GM19372 (cell line): ENCODE results near the gene IL6ST.

Source experiments
- ATAC-seq: cut with Tn5 transposase; IDR thresholded peaks from one replicate; pipeline ENCODE4 v1.9.1; 2021; ENCODE audit warnings: mild to moderate bottlenecking, low read depth, moderate library complexity; ENCODE audit not compliant: unreplicated experiment

The IL6ST gene

DNA sequence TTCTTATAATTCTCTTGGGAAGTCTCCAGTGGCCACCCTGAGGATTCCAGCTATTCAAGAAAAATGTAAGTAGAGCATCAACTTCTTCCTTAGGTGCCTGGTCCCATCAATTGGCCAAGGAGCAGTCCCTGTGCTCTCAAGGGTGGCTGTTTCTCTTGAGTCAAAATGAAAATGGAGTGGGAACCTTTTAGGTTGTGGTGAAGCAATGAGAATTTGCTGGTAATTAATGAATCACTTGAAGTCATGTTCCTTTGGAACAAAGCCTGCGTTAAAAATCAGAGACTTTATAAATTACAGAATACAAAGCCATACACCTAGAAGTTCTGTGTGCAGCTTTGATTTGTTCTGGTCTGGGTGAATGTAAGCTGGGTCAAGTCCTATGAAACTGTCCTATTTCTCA, 94.7 kb downstream of the IL6ST start:
- no peak for ATAC-seq

DNA sequence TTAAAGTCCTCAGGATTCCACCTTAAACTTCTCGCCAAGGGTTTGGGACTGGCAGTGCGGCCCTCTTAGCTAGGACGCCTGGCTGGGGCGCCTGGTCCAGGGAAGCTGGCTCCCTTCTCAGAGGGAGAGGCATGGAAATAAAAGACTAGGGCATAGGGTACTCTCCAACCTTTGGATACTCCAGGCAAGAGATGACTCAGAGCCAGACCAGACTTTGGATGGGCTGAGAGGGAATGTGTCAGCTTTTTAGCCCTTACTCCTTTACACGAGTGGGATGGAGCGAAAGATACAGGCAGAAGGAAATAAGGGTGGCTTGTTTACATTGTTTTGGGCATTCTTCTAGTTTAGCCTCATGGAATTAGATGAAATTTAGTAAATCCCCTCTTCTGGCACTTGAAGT, 95.4 kb downstream of the IL6ST start:
- no peak for ATAC-seq

DNA sequence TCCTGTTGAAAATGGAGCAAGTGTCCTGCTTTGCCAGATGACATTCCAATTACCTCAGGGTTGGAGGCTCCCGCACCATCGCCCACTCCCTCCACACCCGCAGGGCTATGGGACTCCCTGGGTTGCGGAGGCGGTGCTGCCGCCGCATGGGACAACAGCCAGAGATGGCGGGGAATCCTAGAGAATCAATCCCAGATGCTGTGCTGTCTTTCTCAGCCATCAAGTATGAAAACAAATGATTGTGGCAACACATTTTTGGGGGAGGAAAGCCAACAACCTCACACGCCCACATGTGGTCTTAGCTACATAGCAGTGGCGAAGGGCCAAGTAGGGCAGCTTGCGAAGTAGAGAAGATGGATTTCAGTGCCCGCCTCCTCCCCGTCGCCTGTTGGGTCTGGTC, 96.9 kb downstream of the IL6ST start:
- ATAC-seq: no peak

DNA sequence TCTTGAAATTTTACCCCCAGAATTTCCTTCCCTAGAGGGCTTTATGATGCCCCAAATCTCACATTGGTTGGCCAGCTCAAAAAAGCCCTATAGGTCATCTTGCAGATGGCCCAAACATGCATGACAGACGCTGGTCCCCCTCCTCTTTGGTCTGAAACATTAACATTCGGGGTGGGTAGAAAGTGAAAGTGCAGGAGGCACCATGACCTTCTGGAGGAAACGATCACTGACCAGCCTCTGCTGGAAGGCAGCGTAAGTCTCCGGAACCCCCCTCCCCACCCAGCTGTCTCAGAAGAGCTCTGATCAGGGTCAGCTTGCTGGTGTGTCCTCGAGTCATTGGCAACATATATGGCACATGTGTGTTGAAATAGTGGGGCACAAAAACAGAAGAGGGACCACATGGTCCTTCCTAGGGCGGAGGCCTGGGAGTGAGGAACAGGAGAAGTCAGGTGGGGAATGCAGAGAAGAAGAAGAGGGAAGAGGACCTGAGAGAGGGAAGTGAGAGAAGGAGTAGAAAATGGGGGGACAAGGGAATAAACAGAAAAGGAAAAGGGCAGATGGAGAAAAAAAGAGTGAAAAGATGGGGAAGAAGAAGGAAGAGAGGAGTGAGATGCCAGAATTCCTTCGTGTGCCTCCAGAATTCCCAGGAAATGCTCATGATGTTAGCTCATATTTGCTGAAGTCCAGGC, 97.4 kb downstream of the IL6ST start:
- no peak for ATAC-seq

DNA sequence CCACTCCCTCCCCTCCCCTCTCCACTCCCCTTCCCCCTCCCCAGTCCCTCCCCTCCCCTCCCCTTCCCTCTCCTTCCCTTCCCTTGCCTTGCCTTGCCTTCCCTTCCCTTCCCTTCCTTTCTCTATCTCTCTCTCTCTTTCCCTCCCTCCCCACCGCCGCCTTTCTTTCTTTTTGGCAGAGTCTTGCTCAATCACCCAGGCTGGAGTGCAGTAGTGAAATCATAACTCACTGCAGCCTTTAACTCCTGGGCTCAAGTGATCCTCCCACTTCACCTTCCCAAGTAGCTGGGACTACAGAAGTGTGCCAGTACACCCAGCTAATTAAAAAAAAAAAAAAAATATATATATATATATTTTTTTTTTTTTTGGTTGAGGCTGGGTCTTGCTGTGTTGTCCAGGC, 98.1 kb downstream of the IL6ST start:
- ATAC-seq: no peak

DNA sequence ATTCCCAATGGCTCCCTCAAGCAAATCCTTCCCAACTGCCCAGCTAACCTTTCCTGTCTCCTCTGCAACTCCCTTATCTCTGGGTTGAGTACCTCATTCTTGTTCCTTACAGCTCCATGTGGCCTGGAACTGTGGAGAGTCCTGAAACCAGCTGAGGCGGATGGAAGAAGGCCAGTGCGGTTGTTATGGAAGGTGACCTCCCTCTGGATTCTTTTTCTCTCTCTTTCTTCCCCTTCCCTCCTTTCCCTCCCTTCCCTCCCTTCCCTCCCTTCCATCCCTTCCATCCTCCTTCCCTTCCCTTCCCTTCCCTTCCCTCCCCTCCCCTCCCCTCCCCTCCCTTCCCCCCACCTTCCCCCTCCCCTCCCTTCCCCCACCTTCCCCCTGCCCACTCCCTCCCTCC, 98.5 kb downstream of the IL6ST start:
- no peak for ATAC-seq

DNA sequence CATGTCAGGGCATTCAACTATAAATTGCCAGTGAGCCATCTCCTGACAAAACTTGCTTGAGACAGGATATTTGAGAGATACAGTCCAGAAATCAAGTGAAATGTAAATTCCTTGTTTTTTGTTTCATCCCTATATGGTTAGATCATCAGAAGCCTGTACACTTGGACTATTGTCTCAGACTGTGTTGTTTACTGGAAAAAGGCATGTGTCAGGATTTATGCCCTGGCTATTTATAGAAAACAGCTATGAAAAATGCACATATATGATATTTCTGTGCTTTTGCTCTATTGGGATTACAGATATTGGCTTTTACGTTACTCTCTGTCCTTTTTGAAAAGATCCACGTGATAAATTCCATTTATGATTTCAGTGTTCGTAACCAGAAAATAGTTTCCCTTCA, 99.4 kb downstream of the IL6ST start:
- ATAC-seq: no peak

DNA sequence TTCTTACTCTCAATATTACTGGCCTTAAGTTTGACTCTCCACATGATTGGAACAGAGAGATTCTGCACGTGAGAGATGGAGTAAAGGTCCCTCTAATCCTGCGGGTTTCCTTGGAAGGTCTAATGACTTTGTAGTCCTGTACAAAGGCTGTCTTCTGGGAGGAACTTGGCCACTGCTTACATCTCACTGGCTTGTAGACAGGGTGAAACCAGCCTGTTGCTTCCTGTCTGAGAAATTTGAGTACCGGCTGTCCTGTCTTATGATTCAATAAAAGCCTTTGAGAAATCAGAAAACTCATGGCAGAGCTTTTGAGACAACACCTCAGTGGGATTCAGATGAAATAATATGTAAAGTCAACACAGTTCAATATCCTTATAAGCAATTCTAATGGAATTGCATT, 100.6 kb downstream of the IL6ST start:
- ATAC-seq: no peak

DNA sequence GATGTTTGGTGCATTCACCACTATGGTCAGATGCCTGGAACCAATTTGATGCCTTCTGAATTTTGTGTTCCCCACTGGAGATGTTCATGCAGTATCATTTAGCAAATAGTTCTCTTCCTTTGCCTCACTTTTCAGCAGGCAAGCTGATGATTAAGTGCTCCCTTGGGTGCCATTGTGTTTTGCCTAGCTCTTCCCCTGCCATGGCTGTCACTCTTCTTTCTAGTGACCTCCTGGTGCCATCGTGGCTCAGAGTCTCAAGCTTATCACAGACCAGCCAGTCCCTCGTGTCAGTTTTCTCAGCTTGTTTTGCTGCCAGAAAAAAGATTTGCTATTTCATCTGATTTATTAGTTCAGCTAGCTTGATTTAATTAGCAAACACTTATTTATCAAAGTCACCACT, 102.3 kb downstream of the IL6ST start:
- no peak for ATAC-seq

DNA sequence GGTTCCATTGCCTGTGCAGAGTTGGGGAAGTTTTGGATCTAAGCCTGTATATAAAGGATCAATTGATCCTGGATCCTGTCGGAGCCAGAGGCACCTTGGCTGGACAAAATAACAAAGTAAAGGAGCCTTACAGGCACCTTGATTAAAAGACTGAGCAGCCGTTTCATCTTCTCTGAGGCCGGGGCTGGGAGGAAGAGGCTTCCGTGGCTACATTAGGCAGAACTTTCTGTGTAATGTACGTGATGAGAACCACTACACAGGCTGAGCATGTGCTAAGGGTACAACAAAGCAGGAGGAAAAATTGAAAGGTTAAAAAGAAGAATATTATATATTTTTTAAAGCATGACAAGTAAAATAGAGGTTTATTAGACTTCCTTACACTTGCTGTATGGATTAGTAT, 106.6 kb downstream of the IL6ST start:
- no peak for ATAC-seq

DNA sequence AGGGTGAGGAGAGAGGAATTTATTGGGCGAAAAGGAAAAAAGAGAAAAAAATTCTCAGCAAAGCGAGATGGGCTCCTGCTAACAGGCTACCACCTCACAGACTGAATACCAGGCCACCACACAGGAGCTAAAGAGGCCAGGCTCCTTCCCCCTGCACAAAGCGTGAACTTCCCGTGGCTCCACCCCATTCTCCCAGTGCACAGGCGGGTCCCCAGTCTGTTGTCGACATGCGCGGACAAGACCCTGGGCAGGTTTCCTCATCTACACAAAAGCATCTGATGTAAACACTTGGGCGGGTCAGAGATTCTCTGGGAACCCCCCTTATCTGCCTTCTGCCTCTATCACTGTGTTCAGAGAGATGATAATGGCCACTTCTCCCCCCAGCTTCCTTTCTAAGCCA, 109.4 kb downstream of the IL6ST start:
- no peak for ATAC-seq
